ENCODE data around the gene GREM2.

The GREM2 gene

GRCh38 chr1:240579511-240579910, 32.4 kb downstream of the GREM2 start:
- TF ChIP-seq TAF1 (IDR thresholded peaks at IDR 0.05; ENCODE audit: low read depth), result no peak
- no peak for TF ChIP-seq CEBPB (IDR thresholded peaks at IDR 0.05)
- TF ChIP-seq TEAD4 (IDR thresholded peaks at IDR 0.05), result no peak
- TF ChIP-seq REST (IDR thresholded peaks at IDR 0.05; ENCODE audit: low read depth), result no peak
- no peak for TF ChIP-seq EGR1 (IDR thresholded peaks at IDR 0.05)

GRCh38 chr1:240577095-240577494, 34.9 kb downstream of the GREM2 start:
- TF ChIP-seq ZBTB7A (IDR thresholded peaks at IDR 0.05; ENCODE audit: low read depth) (no peak), TEAD4 (IDR thresholded peaks at IDR 0.05) (no peak), NFIC (IDR thresholded peaks at IDR 0.05) (no peak), MAX (IDR thresholded peaks at IDR 0.05) (no peak), TCF12 (IDR thresholded peaks at IDR 0.05; ENCODE audit: low read depth) (no peak), TAF1 (IDR thresholded peaks at IDR 0.05; ENCODE audit: low read depth) (no peak), CEBPB (IDR thresholded peaks at IDR 0.05) (no peak), USF1 (IDR thresholded peaks at IDR 0.05) (no peak), FOXM1 (IDR thresholded peaks at IDR 0.05; ENCODE audit: borderline replicate concordance, low read depth) (no peak), CREB1 (IDR thresholded peaks at IDR 0.05; ENCODE audit: low read depth) (no peak), YY1 (IDR thresholded peaks at IDR 0.05; ENCODE audit: low read depth) (no peak), REST (IDR thresholded peaks at IDR 0.05; ENCODE audit: low read depth) (no peak), EGR1 (IDR thresholded peaks at IDR 0.05) (no peak), EP300 (IDR thresholded peaks at IDR 0.05; ENCODE audit: borderline replicate concordance) (no peak)

GRCh38 chr1:240575981-240576662, 35.8 kb downstream of the GREM2 start:
- TF ChIP-seq REST (IDR thresholded peaks at IDR 0.05; ENCODE audit: low read depth), result no peak
- no peak for TF ChIP-seq TAF1 (IDR thresholded peaks at IDR 0.05; ENCODE audit: low read depth)
- no peak for TF ChIP-seq TEAD4 (IDR thresholded peaks at IDR 0.05)
- TF ChIP-seq FOXM1 (IDR thresholded peaks at IDR 0.05; ENCODE audit: borderline replicate concordance, low read depth), result no peak
- no peak for TF ChIP-seq CREB1 (IDR thresholded peaks at IDR 0.05; ENCODE audit: low read depth)
- no peak for TF ChIP-seq CEBPB (IDR thresholded peaks at IDR 0.05)
- TF ChIP-seq RAD21 (IDR thresholded peaks at IDR 0.05; ENCODE audit: low read depth), result no peak
- TF ChIP-seq ZBTB7A (IDR thresholded peaks at IDR 0.05; ENCODE audit: low read depth), result no peak
- no peak for TF ChIP-seq NFIC (IDR thresholded peaks at IDR 0.05)
- TF ChIP-seq USF1 (IDR thresholded peaks at IDR 0.05), result no peak
- TF ChIP-seq EGR1 (IDR thresholded peaks at IDR 0.05), result no peak
- no peak for TF ChIP-seq MAX (IDR thresholded peaks at IDR 0.05)
- no peak for TF ChIP-seq TCF12 (IDR thresholded peaks at IDR 0.05; ENCODE audit: low read depth)
- TF ChIP-seq EP300 (IDR thresholded peaks at IDR 0.05; ENCODE audit: borderline replicate concordance), result no peak
- TF ChIP-seq YY1 (IDR thresholded peaks at IDR 0.05; ENCODE audit: low read depth), result no peak

- TF ChIP-seq CEBPB (IDR thresholded peaks at IDR 0.05) (no peak), YY1 (IDR thresholded peaks at IDR 0.05; ENCODE audit: low read depth) (no peak), TCF12 (IDR thresholded peaks at IDR 0.05; ENCODE audit: low read depth) (no peak), ZBTB7A (IDR thresholded peaks at IDR 0.05; ENCODE audit: low read depth) (no peak), TEAD4 (IDR thresholded peaks at IDR 0.05) (no peak), USF1 (IDR thresholded peaks at IDR 0.05) (no peak), TAF1 (IDR thresholded peaks at IDR 0.05; ENCODE audit: low read depth) (no peak)
Measured at GRCh38 chr1:240572328-240572727, 39.6 kb downstream of the GREM2 start.
